GM12878 (cell line): ENCODE measurements around the gene RGP1. TPM values are rescaled to one million over a fixed set of nuclear protein-coding genes. Genes with fewer than 3 reads are reported as not detected.

Source experiments
- ATAC-seq: fragments of 200-7000 bp; cut with Tn5 transposase; 3 replicates; pipeline ENCODE4 v1.9.1; 2020; ENCODE audit warnings: mild to moderate bottlenecking, moderate library complexity
- BruUV-seq: library from RNA; stranded (reverse); fragments of 400-500 nt; replicated peaks from 2 replicates; lab custom pipeline; 2021; lab: Mats Ljungman, UMichigan
- CTCF ChIA-PET: fragments of 300-600 bp; sonication (Branson Sonifier 250); formaldehyde crosslinking; extraction: SDS; loops from one replicate; lab custom pipeline; 2021; ENCODE audit warnings: inconsistent platforms; lab: Yijun Ruan, JAX
- POLR2A ChIA-PET: fragments of 350-600 bp; formaldehyde crosslinking; extraction: SDS; loops from one replicate; lab custom pipeline; 2021; ENCODE audit warnings: inconsistent platforms; lab: Charles Lee
- RAD21 ChIA-PET: fragments of 300-600 bp; sonication (Branson Sonifier 250); formaldehyde crosslinking; loops from one replicate; lab custom pipeline; 2023; ENCODE audit warnings: antibody characterized with exemption; ENCODE audit not compliant: unreplicated experiment; lab: Charles Lee
- SMC1A ChIA-PET: fragments of 300-600 bp; sonication (Branson Sonifier 250); formaldehyde crosslinking; loops from one replicate; lab custom pipeline; 2023; ENCODE audit not compliant: unreplicated experiment, uncharacterized antibody; lab: Charles Lee
- DNase-seq: peaks from one replicate; pipeline ENCODE4 v3.0.0-alpha.2; 2011; ENCODE audit warnings: low read depth, low spot score
- FAIRE-seq: peaks from 3 replicates; lab custom pipeline; 2011; peaks lifted over from hg19 to GRCh38; lab: Jason Lieb, UNC
- H2AFZ ChIP-seq: 2 replicates; pipeline ENCODE4 v1.6.0; 2011; ENCODE audit warnings: low read depth, low read length, control low read depth; ENCODE audit not compliant: control insufficient read depth
- H3K27ac ChIP-seq: 2 replicates; pipeline ENCODE4 v1.5.1; 2011; ENCODE audit warnings: control low read depth; ENCODE audit not compliant: control insufficient read depth, insufficient read depth
- H3K27me3 ChIP-seq, 2 experiments: replicated peaks in 1 of 2; 2 replicates each; pipeline versions ENCODE4 v1.6.0 to v1.6.1; 2011; ENCODE audit warnings: low read length in 1 of 2; ENCODE audit not compliant: control insufficient read depth in 2 of 2, insufficient read depth in 2 of 2
- H3K36me3 ChIP-seq, 2 experiments: 2 replicates each; pipeline ENCODE4 v1.5.1; 2011; ENCODE audit warnings: low read length in 1 of 2; ENCODE audit not compliant: control insufficient read depth in 2 of 2, insufficient read depth in 2 of 2
- H3K4me1 ChIP-seq: 2 replicates; pipeline ENCODE4 v1.6.1; 2011; ENCODE audit warnings: mild to moderate bottlenecking, low read length, moderate library complexity, mixed read lengths; ENCODE audit not compliant: control insufficient read depth, insufficient read depth
- H3K4me2 ChIP-seq: 2 replicates; pipeline ENCODE4 v1.6.0; 2011; ENCODE audit warnings: control low read depth; ENCODE audit not compliant: control insufficient read depth, insufficient read depth
- H3K4me3 ChIP-seq: fragments of 200-600 bp; sonication (generic); 2 replicates; pipeline ENCODE4 v1.5.1; 2016
- H3K79me2 ChIP-seq: 2 replicates; pipeline ENCODE4 v1.6.0; 2011; ENCODE audit warnings: low read length; ENCODE audit not compliant: control insufficient read depth, insufficient read depth
- H3K9ac ChIP-seq: 2 replicates; pipeline ENCODE4 v1.8.0; 2011; ENCODE audit warnings: low read length, control low read depth, mixed read lengths; ENCODE audit not compliant: control insufficient read depth, insufficient read depth
- H3K9me3 ChIP-seq: replicated peaks from 3 replicates; pipeline ENCODE4 v1.5.1; 2011; ENCODE audit warnings: mild to moderate bottlenecking, low read length; ENCODE audit not compliant: control insufficient read depth, insufficient read depth
- H4K20me1 ChIP-seq: 2 replicates; pipeline ENCODE4 v1.6.0; 2011; ENCODE audit not compliant: control insufficient read depth, insufficient read depth
- ATF3 ChIP-seq: IDR thresholded peaks from 2 replicates; pipeline ENCODE4 v1.6.1; 2011; ENCODE audit warnings: low read depth, mild to moderate bottlenecking, low read length, moderate library complexity, borderline replicate concordance; ENCODE audit errors: extremely low read depth
- DPF2 ChIP-seq: fragments of 450-650 bp; IDR thresholded peaks from 2 replicates; pipeline ENCODE4 v1.6.1; 2017; ENCODE audit warnings: mild to moderate bottlenecking
- EED ChIP-seq: sonication (generic); IDR thresholded peaks from 2 replicates; pipeline ENCODE4 v1.6.1; 2016; ENCODE audit warnings: antibody characterized with exemption, low read depth
- IKZF1 ChIP-seq: fragments of 450-650 bp; conservative IDR thresholded peaks from 2 replicates; pipeline ENCODE4 v1.6.1; 2017; ENCODE audit warnings: antibody characterized with exemption, mild to moderate bottlenecking
- IRF4 ChIP-seq: IDR thresholded peaks from 2 replicates; pipeline ENCODE4 v1.6.1; 2011; ENCODE audit warnings: low read depth, low read length
- KAT2A ChIP-seq: conservative IDR thresholded peaks from 2 replicates; pipeline ENCODE4 v1.6.1; 2011; ENCODE audit warnings: low read depth, low read length; ENCODE audit not compliant: control insufficient read depth
- MTA2 ChIP-seq: fragments of 450-650 bp; IDR thresholded peaks from 2 replicates; pipeline ENCODE4 v1.6.1; 2016; ENCODE audit warnings: low read depth, mild to moderate bottlenecking, moderate library complexity
- MTA3 ChIP-seq: IDR thresholded peaks from 2 replicates; pipeline ENCODE4 v1.6.1; 2012; ENCODE audit warnings: low read length, inconsistent platforms, borderline replicate concordance
- MXI1 ChIP-seq: fragments of 150-350 bp; IDR thresholded peaks from 2 replicates; pipeline ENCODE4 v1.6.1; 2011; ENCODE audit warnings: low read depth, mild to moderate bottlenecking, inconsistent platforms, low read length, improper control_type of control experiment
- MYB ChIP-seq: fragments of 150-350 bp; IDR thresholded peaks from 2 replicates; pipeline ENCODE4 v1.6.1; 2014; ENCODE audit warnings: mild to moderate bottlenecking, low read depth, low read length, borderline replicate concordance
- PKNOX1 ChIP-seq: fragments of 450-650 bp; IDR thresholded peaks from 2 replicates; pipeline ENCODE4 v1.6.1; 2016; ENCODE audit warnings: mild to moderate bottlenecking
- SIN3A ChIP-seq: IDR thresholded peaks from 2 replicates; pipeline ENCODE4 v1.6.1; 2012; ENCODE audit warnings: low read depth, low read length, improper control_type of control experiment
- SPI1 ChIP-seq: IDR thresholded peaks from 2 replicates; pipeline ENCODE4 v1.6.1; 2011; ENCODE audit warnings: low read depth, mild to moderate bottlenecking, low read length, moderate library complexity, borderline replicate concordance; ENCODE audit not compliant: insufficient read depth
- YBX1 ChIP-seq: fragments of 450-650 bp; IDR thresholded peaks from 2 replicates; pipeline ENCODE4 v1.6.1; 2016; ENCODE audit warnings: antibody characterized with exemption
- ZNF207 ChIP-seq: fragments of 450-650 bp; IDR thresholded peaks from 2 replicates; pipeline ENCODE4 v1.6.1; 2014; ENCODE audit warnings: antibody characterized with exemption, mild to moderate bottlenecking, borderline replicate concordance
- ZNF274 ChIP-seq: IDR thresholded peaks from one replicate; pipeline ENCODE4 v1.8.0; 2011; ENCODE audit not compliant: insufficient read length, insufficient read depth
- ZNF384 ChIP-seq: IDR thresholded peaks from 2 replicates; pipeline ENCODE4 v1.6.1; 2012; ENCODE audit warnings: low read depth, mild to moderate bottlenecking, low read length, improper control_type of control experiment, borderline replicate concordance
- WGBS: methylation state at CpG from one replicate; pipeline ENCODE4 v1.1.6; 2016; ENCODE audit warnings: low lambda C conversion rate; ENCODE audit not compliant: insufficient replicate concordance, insufficient coverage; ENCODE audit errors: missing lambda C conversion rate; 5-methylcytosine and 5-hydroxymethylcytosine counted together
- in situ Hi-C: fragments of 300-500 bp; cut with MboI; formaldehyde crosslinking; loops from 9 replicates; pipeline ENCODE4 v1.14.3; 2018; ENCODE audit warnings: mixed read lengths
- intact Hi-C: fragments of 100-400 bp; cut with micrococcal nuclease; formaldehyde crosslinking; loops from one replicate; pipeline ENCODE4 v1.14.2; 2022; ENCODE audit not compliant: unreplicated experiment
- polyA plus RNA-seq, 11 experiments: library from polyadenylated mRNA; depleted of rRNA in 4 of 11; unstranded in 6 of 11; stranded (reverse) in 5 of 11; fragments of >200 nt; fragmentation: Nextera tagmentation in 4 of 11; fragmentation: Illumina TruSeq in 1 of 11; extraction: Ambion mirVana in 4 of 11; extraction: Trizol in 1 of 11; gene quantifications; 1 replicate in 1 of 11; 2 replicates in 10 of 11; pipeline versions ENCODE4 v1.2.1 to v1.2.3, GENCODE V29; 2011 to 2016; ENCODE audit warnings: inconsistent platforms in 2 of 11, missing spikeins in 2 of 11, low read depth in 1 of 11
- total RNA-seq, 4 experiments: library from RNA; depleted of rRNA in 3 of 4; stranded (reverse); fragments of >200 nt in 3 of 4; fragmentation: Illumina TruSeq in 1 of 4; extraction: Trizol in 1 of 4; gene quantifications; 2 replicates each; pipeline versions ENCODE4 v1.2.1 to v1.2.3, GENCODE V29; 2013 to 2021

The RGP1 gene
- total and polyA plus RNA-seq, 10 of the 15 experiments (the other 5 are each of a cell fraction or from before 2014, with no cell fraction given), result 0.44 to 14.9 (median 7.4) TPM

- no peak for ATAC-seq
Observed at GRCh38 chr9:35769763-35770162, 20.7 kb downstream of the RGP1 start.

GRCh38 chr9:35771075-35771433 lies 22.0 kb downstream of the RGP1 start:
- H3K36me3 ChIP-seq, result peaks cover 0 to 3% of the 10 kb centered on the region in 2 experiments; a peak in 1 of 4 replicates
- H3K79me2 ChIP-seq, result peaks cover 3% of the 10 kb centered on the region; the same call in 1 of the 2 replicates

More at GRCh38 chr9:35769763-35770162, 20.7 kb downstream of the RGP1 start:
- intact Hi-C loops (no loop called here), in situ Hi-C loops (no loop called here)
- Histone ChIP-seq H3K27me3 (no peaks in the 10 kb centered on the region), H3K4me2 (no peak overlapping the region), H3K9me3 (no peaks in the 10 kb centered on the region), H2AFZ (no peak overlapping the region), H3K79me2 (peaks cover 3% of the 10 kb centered on the region; the same call in 1 of the 2 replicates), H3K4me3 (no peak overlapping the region), H4K20me1 (no peaks in the 10 kb centered on the region), H3K27ac (no peak overlapping the region), H3K36me3 (peaks cover 0 to 3% of the 10 kb centered on the region in 2 experiments; a peak in 1 of 4 replicates), H3K9ac (no peak overlapping the region), H3K4me1 (no peaks in the 10 kb centered on the region)
- CTCF ChIA-PET, result interaction anchor here (0.6 to 4.7 kb wide), 5 partner anchors 13 to 479 kb away, joined by 3 to 23 read pairs (median 3); no protein-coding TSS in a partner anchor
- SMC1A ChIA-PET, result interaction anchor here (1.0 to 1.4 kb wide), 2 partner anchors 8 to 73 kb away, joined by 3 to 5 read pairs; no protein-coding TSS in a partner anchor
- POLR2A ChIA-PET, result interaction anchor here (0.5 to 1.2 kb wide), 2 partner anchors 11 to 1973 kb away, joined by 3 to 8 read pairs; no protein-coding TSS in a partner anchor
- WGBS, result 81% methylated on average over 1 of the region's 1 CpG
- RAD21 ChIA-PET, result no interaction called here
- BruUV-seq, result TSS peak; percentile 12
- FAIRE-seq (no peak), DNase-seq (no peak)
- TF ChIP-seq MTA2 (no peak), KAT2A (no peak)
- TF ChIP-seq, all 136 proteins: peak for 0

More at GRCh38 chr9:35771075-35771433, 22.0 kb downstream of the RGP1 start:
- BruUV-seq, result no TSS peak
- no peak overlapping the region for H3K27ac ChIP-seq
- no peak for FAIRE-seq
- ATAC-seq, result no peak
- POLR2A ChIA-PET, result interaction anchor here (1.0 kb wide), 1 partner anchor 11 kb away, joined by 3 read pairs; no protein-coding TSS in a partner anchor
- no peaks in the 10 kb centered on the region for H4K20me1 ChIP-seq
- H3K4me3 ChIP-seq, result no peak overlapping the region
- no peaks in the 10 kb centered on the region for H3K4me1 ChIP-seq
- H3K4me2 ChIP-seq, result no peak overlapping the region
- H3K9me3 ChIP-seq, result no peaks in the 10 kb centered on the region
- CTCF ChIA-PET, result interaction anchor here (0.6 to 4.7 kb wide), 10 partner anchors 9 to 111 kb away, joined by 3 to 23 read pairs (median 4); partner anchors contain the start of genes GBA2 and RGP1
- WGBS, result 79% methylated on average over 4 of the region's 4 CpGs
- in situ Hi-C loops, result no loop called here
- H3K9ac ChIP-seq, result no peak overlapping the region
- SMC1A ChIA-PET, result interaction anchor here (0.9 to 1.0 kb wide), 3 partner anchors 9 to 124 kb away, joined by 3 to 5 read pairs (median 3); no protein-coding TSS in a partner anchor
- H2AFZ ChIP-seq, result no peak overlapping the region
- no peaks in the 10 kb centered on the region for H3K27me3 ChIP-seq
- RAD21 ChIA-PET, result interaction anchor here (0.6 to 1.0 kb wide), 3 partner anchors 34 to 111 kb away, joined by 3 read pairs; no protein-coding TSS in a partner anchor
- intact Hi-C loops, result no loop called here
- no peak for DNase-seq
- TF ChIP-seq IRF4 (no peak), SIN3A (no peak), DPF2 (no peak), ZNF384 (no peak), SPI1 (no peak), IKZF1 (no peak), ATF3 (no peak), MXI1 (no peak), PKNOX1 (no peak), EED (no peak), ZNF274 (no peak), MTA3 (no peak), MYB (no peak), ZNF207 (no peak), YBX1 (no peak)
